ENCODE measurements around the gene TIMM44.
"Not testable (repeated sequence)": the region's sequence is repeated elsewhere in the genome, so short reads cannot be mapped to it uniquely, and the experiment has no call there.

Gene TIMM44

DNA sequence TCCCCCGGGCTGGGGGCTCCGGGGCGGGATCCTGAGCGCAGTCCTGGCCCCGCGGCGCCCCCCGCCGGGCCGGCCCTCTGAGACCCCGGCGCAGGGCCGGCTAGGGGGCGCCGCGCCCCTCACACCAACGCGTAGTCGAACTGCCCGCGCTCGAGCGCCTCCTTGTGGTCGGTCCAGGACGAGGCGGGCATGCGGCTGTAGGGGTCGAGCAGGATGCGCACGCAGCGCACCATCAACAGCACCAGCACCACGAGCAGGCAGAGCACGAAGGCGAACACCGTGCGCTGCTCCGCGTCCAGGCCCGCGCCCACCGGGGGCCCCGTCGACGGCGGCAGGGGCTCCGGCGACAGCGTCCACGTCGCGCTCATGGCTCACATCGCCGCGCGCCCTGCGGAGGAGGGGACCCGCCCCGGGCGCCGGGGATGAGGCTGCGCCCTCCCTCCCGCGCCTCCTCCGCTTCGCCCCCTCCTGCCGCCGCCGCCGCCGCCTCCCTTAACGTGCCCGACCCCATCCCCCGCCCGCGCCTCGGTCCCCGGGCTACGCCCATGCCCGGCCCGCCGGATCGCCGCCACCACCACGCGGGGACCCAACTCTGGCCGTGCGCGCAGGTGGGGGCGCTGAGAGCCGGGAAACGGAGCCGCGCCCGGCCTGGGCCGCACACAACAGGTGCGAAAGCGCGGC is 18.2 kb downstream of the TIMM44 start:
- DNase-seq (ENCODE audit: low read depth): peak; percentile 65

DNA sequence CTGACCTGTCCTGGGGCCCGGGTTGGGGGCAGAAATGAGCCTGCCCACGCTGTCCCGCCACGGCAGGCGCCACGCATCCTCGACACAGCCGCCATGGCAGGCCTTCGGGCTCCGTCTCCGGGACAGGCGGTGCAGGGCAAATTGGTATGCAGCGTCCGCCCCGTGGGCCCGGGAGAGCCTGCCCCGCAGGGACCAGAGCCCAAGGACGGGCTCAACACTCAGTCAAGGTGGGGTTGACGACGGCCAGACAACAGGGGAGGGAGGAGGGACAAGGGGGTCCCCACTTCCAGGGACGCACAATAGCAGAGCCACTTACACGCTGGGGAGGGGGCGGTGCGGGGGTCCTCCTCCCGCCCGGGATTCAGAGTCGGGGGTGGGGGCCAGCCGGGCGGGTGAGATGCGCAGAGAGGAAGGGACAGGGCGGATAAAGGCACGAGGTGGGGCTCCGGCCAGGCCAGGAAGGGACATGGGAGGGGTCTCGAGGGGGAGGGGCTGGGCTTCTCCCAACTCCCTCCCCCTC is 18.8 kb downstream of the TIMM44 start:
- DNase-seq (ENCODE audit: low read depth): no peak

DNA sequence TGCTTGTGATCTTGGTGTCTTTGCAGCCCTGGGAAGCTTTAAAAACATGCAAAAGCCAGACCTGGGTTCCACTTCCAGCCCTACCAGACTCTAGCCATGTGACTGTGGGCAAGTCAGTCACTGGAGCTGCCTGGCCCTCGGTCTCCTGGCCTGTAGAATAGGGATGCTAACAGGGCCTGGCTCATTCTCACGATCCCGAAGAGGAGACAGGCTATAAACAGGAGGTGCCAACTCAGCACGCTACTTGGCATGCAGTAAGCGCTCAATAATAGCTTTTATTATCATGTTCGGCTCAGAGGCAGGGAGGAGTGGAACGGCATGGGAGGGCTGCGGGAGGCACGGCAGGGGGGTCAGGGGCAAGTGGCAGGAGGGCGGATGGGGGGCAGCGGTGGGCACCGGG is 19.2 kb downstream of the TIMM44 start:
- DNase-seq (ENCODE audit: low read depth): no peak

DNA sequence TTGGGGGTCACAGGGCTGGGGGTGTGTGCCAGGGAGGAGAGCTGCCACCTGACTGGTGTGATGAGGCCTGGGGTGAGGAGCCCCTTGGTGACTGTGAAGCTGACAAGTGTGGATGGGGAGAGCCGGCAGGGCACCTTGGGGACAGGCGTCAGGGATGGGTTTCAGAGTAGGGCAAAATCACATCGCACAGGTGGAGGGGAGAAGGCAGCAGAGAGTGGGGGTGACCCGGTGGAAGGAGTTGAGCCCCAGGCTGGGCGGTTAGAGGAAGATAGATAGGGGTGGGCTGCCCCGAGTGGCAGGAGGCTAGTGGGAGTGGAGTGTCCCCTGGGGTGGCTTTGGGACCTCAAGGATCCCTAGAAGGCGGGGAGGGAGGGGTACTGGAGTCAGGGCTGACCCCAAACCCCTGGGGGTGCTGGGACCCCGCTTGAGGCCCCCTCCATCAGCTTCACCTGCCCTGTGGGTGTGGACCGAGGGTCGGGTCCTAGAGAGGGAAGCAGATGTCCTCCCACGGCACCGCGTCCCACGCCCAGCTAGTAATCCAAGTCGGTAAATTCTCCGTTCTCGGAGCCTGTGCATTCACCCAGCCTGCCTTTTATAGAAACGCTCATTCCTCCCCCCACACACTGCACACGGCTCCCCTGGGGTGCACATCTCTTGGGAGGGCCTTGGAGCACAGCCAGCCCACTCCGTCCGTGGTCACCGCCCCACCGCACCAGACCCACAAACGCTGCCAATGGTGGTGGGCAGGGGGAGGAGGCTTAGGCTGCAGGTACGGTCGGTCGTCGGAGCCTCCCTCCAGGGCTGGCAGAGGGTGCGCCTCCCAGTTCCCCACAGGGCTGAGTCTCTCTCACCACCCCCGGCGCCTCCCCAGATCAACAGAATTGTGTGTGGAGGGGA is 19.9 kb downstream of the TIMM44 start:
- DNase-seq (ENCODE audit: low read depth): no peak

DNA sequence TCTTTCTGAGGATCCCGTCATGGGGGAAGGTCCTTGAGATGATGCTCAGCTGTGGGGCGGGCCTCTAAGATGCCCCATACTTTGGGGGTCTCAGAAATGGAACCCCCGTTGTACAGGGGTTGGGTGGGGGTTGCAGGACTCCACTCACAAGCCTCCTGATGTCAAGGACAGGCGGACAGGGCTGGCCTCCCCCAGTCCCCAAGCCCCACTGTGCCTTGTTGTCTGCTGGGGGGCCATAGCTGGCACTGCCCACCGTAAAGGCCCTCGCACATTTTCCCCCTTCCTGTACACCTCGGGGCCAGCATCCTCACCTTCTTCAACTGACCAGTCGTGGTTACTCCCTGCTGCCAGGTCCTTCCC is 20.6 kb downstream of the TIMM44 start:
- DNase-seq (ENCODE audit: low read depth): no peak

DNA sequence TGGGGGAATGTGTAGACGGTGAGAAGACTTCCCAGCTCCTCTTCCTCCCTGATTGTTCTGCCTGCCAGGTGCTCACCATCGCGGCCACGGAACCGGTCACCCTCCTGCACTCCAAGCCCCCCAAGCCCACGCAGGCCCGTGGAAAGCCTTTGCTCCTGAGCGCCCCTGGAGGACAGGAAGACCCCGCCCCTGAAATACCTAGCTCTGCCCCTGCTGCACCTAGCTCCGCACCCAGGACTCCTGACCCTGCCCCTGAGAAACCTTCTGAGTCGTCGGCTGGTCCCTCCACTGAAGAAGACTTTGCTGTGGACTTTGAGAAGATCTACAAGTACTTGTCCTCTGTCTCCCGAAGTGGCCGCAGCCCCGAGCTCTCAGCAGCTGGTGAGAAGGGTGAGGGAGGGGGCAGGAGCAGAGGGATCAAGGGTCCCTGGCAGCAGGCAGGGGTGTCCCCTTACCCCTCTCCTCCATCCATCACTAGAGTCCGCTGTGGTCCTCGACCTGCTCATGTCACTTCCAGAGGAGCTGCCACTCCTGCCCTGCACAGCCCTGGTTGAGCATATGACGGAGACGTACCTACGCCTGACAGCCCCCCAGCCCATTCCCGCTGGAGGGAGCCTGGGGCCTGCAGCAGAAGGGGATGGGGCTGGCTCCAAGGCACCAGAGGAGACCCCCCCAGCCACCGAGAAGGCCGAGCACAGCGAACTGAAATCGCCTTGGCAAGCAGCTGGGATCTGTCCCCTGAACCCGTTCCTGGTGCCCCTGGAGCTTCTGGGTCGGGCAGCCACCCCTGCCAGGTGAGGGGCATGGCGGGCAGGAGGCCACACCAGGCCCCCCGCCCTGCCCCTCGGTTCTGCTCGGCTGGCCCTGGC is 21.3 kb downstream of the TIMM44 start:
- no peak for DNase-seq (ENCODE audit: low read depth)

DNA sequence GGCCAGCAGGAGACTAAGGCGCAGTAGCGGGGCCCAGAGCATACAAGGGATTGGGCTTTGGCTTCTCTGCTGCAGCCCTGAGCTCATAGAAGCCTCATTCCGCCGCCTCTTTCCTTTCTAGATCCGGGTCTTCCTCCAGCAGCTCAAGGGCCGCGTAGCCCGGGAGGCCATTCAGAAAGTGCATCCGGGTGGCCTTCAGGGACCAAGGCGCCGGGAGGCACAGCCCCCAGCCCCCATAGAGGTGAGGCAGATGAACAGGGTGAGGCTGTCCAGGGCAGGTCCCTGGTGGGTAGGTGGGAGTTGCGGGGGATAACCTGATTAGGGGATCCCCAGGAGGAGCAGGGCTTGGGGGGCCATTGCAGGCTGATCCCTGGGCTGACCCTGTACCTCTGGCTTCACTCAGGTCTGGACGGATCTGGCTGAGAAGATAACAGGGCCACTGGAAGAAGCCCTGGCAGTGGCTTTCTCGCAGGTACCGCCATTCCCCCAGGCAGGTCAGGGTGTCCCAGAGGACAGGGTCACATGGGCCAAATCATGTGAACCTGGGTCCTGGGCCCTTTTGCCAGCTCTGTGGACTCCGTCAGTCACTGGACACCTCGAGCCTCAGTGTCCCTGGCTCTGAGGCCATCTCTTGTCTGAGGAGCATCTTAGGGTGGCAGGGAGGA is 22.0 kb downstream of the TIMM44 start:
- DNase-seq (ENCODE audit: low read depth): no peak

DNA sequence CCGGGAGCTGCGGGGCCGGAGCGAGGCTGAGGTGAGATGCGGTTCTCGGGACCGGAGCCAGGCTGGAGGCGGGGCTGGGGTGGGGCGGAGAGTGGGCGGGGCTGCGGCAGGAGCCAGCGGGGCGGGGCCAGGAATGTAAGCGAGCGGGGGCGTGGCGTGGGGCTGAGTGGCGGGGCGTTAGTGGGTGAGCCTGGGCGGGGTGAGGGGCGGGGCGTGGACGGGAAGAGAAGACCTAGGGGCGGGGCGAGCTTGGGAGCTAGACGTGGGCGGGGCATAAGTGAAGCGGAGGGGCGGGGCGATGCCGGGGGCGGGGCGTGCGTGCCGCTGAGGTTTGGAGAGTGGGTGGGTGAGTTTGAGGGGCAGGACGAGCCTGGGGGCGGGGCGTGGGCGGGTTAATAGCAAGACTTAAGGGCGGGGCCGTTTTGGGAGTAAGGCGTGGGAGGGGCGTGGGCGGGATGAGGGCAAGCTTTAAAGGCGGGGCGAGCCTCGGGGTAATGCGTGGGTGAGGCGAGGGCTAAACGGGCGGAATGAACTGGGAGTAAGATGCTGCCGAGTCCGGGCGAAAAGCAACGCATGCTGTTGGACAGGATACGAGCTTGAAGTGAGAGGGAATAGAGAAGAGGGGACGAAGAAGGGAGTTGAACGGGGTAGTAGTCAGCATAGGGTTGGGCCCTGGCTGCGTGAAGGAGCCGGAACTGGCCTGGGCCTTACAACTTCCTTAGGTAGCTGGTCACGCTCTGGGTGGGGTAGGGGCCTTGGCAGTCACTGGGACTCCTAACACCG is 22.8 kb downstream of the TIMM44 start:
- DNase-seq (ENCODE audit: low read depth): peak; percentile 98

DNA sequence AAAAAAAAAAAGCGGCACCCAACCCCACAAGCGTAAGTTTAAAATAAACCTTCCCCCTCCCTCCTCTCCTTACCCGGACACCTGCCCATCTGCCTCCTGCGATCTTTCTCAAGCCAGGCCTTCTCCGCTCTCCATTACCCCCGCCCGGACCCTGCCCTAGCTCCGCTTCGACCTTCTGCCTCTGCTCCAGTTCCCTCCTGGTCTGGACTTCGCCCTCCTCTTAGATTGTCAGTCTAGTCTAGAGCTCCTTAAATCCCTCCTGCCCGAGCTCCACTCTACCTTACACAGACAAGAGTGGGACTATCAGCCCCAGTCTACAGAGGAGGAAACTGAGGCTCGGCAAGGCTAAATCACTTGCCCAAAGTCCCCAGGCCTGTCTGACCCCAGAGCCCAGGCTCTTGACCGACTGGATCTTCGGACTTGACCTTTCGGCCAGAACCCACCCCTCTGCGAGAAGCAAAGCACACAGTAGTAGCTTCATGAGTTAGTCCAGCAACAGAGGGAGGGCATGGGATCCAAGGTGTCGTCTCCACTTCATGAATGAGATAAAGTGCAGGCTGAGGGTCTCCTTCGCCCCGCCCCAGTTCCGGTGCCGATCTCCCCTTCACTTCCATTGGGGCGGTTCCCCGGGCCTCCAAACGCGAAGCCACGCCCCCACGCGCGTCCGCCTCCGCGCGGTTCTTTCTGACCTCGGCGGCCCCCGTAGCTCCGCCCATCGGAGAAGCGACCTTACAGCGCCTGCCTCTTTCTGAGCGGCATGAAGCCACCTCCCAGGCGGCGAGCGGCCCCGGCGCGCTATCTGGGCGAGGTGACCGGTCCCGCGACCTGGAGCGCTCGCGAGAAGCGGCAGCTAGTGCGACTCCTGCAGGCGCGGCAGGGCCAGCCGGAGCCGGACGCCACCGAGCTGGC is 23.6 kb downstream of the TIMM44 start, which contains the start of gene SNAPC2:
Gene SNAPC2, plus strand, starts transcription at position 729 of the 909 bp plus-strand sequence. Its CDS starts 29 bp downstream, at position 758.
- peak; percentile 93 for DNase-seq (ENCODE audit: low read depth)

DNA sequence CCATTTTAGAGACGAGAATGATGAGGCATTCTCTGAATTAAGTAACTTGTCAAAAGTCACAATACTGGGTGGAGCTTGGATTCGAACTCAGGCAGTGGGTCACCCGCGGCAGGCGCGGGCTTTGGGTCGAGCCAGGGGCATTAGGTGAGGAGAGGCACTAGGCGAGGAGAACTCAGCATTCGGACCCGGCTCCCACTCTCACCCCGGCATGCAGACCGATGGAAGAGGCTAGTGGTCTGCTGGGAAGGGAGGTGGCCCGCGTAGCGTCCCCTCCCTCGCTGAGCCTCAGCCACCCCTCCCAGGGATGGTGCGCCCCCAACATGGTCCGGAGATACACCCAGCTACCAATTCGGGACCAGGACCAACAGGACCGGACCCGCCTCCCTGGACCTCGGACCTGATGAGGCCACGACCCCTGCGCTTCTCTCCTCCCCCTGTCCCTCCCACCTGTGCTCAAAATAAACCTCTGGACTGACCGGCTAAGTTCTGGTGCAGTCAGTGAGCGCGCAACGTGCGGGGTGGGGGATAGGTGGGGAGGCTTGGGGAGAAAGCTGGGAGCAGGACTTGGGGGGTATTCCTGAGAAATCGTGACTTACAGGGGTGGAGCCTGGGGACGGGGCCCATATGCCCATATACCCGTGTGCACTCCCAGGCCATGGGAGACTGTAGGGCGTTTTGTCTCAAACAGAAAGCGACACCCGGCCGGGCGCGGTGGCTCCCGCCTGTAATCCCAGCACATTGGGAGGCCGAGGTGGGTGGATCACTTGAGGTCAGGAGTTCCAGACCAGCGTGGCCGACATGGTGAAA is 24.6 kb downstream of the TIMM44 start:
- no peak for DNase-seq (ENCODE audit: low read depth)

DNA sequence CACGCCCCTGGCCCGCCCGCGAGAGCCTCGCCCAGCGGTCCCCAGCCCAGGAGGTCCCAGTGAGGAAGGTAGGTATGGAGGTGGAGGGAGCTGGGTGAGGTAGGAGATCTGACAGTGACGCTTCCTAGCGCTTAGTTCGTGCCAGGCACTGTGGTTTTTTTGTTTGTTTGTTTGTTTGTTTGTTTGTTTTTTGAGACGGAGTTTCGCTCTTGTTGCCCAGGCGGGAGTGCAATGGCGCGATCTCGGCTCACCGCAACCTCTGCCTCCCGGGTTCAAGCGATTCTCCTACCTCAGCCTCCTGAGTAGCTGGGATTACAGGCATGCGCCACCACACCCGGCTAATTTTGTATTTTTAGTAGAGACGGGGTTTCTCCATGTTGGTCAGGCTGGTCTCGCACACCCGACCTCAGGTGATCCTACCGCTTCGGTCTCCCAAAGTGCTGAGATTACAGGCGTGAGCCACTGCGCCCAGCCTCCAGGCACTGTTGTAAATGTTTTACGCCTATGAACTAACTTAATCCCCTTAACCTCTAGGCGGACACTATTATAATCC is 25.3 kb downstream of the TIMM44 start:
- DNase-seq (ENCODE audit: low read depth): not testable (repeated sequence)

DNA sequence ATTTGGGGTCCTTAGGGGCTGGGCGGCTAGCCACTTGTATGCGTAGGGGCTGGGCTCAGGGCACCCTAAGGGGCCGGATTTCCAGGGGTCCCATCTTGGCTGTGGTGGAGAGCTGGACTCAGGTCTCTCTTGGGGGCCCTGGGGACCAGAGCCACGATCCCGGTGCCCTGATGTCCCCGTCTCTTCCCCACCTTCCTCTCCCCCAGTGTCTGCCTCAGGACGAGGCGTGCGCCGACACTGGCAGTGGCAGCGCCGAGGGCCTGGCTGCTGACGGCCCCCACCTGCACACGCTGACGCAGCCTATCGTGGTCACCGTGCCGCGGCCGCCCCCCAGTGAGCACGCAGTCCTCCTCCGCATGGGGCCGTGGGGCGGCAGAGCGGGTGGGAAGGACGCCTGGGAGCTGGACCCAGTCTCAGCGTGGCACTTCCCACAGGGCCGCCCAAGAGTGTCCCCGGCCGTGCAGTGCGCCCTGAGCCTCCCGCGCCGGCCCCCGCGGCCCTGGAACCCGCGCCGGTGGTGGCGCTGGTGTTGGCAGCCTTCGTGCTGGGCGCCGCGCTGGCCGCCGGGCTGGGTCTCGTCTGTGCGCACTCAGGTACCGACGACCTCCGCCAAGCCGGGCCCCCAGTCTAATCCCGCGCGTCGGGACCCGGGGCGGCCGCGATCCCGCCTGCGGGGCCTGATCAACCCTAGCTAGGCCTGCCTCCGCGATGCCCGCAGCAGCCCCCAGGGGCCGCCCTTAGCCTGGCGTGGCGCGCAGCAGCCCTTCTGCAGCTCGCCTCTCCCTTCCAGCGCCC is 26.0 kb downstream of the TIMM44 start:
- DNase-seq (ENCODE audit: low read depth): peak; percentile 33

DNA sequence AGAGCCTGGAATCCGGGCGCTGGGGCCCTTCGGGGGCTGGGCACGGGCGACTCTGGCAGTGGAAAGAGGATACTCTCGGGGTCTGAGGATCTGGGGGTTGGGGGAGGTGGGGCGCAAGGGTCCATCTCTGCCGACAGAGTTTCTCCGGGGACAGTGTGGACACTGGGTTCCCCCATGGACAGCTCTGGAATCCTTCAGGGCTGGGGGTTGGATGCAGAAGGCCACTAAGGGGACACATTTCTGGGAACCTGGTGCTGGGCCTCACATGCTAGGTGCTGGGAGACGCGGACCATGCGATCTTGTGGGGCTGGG is 26.6 kb downstream of the TIMM44 start:
- no peak for DNase-seq (ENCODE audit: low read depth)

DNA sequence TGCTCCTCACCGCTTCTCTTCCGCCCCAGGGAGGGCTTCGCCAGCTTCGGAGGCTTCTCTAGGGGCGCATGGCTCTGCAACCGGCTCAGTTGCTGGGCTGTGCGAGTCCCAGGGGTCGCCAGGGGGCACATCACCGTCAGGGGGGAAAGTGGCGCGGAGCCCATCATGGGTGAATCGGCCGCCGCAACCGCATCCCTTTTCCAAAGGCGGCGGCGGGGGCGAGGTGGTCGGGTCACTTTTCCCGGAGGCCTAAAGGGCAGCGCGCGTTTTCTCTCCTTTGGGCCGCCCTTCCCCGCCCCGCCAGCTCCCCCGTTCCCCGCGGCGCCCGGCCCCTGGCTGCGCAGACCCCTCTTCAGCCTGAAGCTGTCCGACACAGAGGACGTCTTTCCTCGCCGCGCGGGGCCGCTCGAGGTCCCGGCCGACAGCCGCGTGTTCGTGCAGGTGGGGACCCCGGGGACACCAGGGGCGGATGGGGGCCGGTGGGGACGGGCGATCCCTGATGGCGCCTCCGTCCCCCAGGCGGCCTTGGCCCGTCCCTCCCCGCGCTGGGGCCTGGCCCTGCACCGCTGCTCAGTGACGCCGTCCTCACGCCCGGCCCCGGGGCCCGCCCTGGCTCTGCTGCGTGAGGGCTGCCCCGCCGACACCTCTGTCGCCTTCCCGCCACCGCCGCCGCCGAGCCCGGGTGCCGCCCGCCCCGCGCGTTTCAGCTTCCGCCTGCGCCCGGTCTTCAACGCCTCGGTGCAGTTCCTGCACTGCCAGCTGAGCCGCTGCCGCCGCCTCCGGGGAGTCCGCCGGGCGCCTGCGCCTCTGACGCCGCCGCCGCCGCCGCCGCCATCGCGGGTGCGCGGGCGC is 27.1 kb downstream of the TIMM44 start:
- no peak for DNase-seq (ENCODE audit: low read depth)

DNA sequence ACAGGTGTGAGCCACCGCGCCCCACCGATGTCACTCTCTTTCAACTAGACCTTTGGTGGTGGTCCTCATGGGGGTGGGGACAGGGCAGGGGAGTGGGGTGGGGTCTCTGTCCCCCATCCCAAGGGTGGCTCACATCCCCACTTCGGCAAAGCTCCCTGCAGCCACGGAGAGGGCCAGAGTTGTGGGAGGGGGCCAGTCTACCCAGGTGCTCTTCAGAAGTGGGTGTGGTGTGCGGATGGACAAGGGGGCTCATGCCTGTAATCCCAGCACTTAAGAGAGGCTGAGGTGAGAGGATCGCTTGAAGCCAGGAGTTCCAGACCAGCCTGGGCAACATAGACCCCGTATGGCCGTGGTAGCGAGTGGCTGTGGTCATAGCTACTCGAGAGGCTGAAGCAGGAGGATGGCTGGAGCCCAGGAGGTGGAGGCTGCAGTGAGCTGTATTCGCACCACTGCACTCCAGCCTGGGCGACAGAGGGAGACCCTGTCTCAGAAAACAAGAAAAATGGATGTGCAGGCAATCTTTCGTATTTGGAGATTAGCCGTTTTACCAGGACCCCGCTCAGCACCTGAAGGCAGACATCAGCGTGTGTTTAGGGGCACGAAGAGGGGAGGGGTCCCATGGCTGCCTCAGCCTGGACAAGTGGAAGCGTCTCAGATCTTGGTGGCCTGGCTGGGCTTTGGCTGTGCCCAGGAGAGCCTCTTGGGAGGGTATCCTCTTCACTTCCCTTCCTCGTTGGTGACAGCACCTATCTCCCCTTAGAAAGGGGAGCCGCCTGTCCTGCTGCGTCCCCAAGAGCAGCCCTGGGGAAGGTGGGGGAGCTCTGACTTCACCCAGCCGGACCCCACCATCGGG is 28.0 kb downstream of the TIMM44 start:
- no peak for DNase-seq (ENCODE audit: low read depth)

DNA sequence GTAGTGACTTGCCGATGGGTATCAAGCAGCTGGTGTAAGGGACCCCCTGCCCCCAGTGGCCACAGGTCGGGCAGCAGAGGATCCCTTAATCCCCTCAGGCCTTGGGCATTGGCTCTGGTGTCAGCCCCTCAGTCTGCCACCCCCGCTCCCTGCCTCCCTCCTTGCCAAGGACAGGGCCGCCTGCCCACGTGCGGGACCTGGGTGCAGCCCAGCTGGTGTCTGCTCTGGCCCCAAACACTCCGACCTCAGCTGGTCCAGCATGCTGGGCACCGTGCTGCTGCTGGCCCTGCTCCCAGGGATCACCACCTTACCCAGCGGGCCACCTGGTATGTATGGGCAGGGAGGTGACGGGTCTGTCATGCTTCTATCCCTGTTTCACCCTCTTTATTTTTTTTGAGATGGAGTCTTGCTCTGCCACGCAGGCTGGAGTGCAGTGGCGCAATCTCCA is 28.8 kb downstream of the TIMM44 start, which contains the start of gene TGFBR3L:
Gene TGFBR3L, plus strand, starts transcription at position 233 of the 448 bp plus-strand sequence.
- DNase-seq (ENCODE audit: low read depth): no peak
